Breast epithelium (tissue), 3 donors: Measurements from ENCODE around the gene CRACDL.

Experiments used
- CTCF ChIP-seq, 3 donors: fragments of 450-650 bp; IDR thresholded peaks; one replicate each; pipeline ENCODE4 v1.5.1; 2016 to 2017; ENCODE audit warnings: antibody characterized with exemption in 3 of 3, mild to moderate bottlenecking in 3 of 3, moderate library complexity in 3 of 3
- POLR2A ChIP-seq: fragments of 450-650 bp; IDR thresholded peaks from one replicate; pipeline ENCODE4 v1.6.1; 2016; ENCODE audit warnings: antibody characterized with exemption, mild to moderate bottlenecking, moderate library complexity

GRCh38 chr2:98883780-98884211, 52.2 kb downstream of the CRACDL start:
- no peak for TF ChIP-seq CTCF (IDR thresholded peaks at IDR 0.05)
- no peak for TF ChIP-seq POLR2A
